Activated T-cell treated with anti-CD3 and anti-CD28 coated beads for 4 hours (primary cell): ENCODE measurements around the gene KLHL40.

Experiments
- DNase-seq: peaks from one replicate; pipeline ENCODE4 v3.0.0-alpha.2; 2020

The KLHL40 gene

GRCh38 chr3:42657675-42658074, 27.7 kb upstream of the KLHL40 start:
- DNase-seq = no peak

GRCh38 chr3:42658091-42658770, 27.1 kb upstream of the KLHL40 start:
- no peak for DNase-seq

- DNase-seq = no peak
Observed at GRCh38 chr3:42658771-42659390, 26.5 kb upstream of the KLHL40 start.

- DNase-seq = no peak
Observed at GRCh38 chr3:42659451-42660130, 25.7 kb upstream of the KLHL40 start.

- DNase-seq = no peak
Observed at GRCh38 chr3:42660131-42660715, 25.1 kb upstream of the KLHL40 start.

GRCh38 chr3:42660898-42661297, 24.4 kb upstream of the KLHL40 start:
- DNase-seq = no peak

GRCh38 chr3:42661593-42662022, 23.7 kb upstream of the KLHL40 start:
- no peak for DNase-seq

- DNase-seq = no peak
Observed at GRCh38 chr3:42662037-42662812, 23.1 kb upstream of the KLHL40 start.

GRCh38 chr3:42662813-42663535, 22.4 kb upstream of the KLHL40 start:
- DNase-seq = no peak

GRCh38 chr3:42663581-42664437, 21.5 kb upstream of the KLHL40 start:
- no peak for DNase-seq

GRCh38 chr3:42664438-42664803, 20.9 kb upstream of the KLHL40 start:
- DNase-seq = no peak

- no peak for DNase-seq
Observed at GRCh38 chr3:42665050-42665878, 20.1 kb upstream of the KLHL40 start.

- DNase-seq = no peak
Observed at GRCh38 chr3:42666022-42666421, 19.3 kb upstream of the KLHL40 start.

- no peak for DNase-seq
Observed at GRCh38 chr3:42666577-42666998, 18.7 kb upstream of the KLHL40 start.

- no peak for DNase-seq
Observed at GRCh38 chr3:42667096-42667522, 18.2 kb upstream of the KLHL40 start.

- no peak for DNase-seq
Observed at GRCh38 chr3:42667523-42668412, 17.6 kb upstream of the KLHL40 start.

GRCh38 chr3:42668413-42668760, 16.9 kb upstream of the KLHL40 start:
- DNase-seq = no peak

- no peak for DNase-seq
Observed at GRCh38 chr3:42668793-42669217, 16.5 kb upstream of the KLHL40 start.

GRCh38 chr3:42670051-42670576, 15.2 kb upstream of the KLHL40 start:
- no peak for DNase-seq
